T-helper 1 cell treated with Interleukin-12 subunit alpha and Interleukin-12 subunit beta and Interleukin-4 antibody, amounts not matched to agents 30 μg/mL and 1 μg/mL, for 36 hours (primary cell): ENCODE results near the gene CDH11.

Source experiments
- H3K27ac Mint-ChIP-seq: one replicate; pipeline ENCODE4 v1.8.0; 2021; ENCODE audit warnings: mild to moderate bottlenecking, mixed read lengths
- H3K27me3 Mint-ChIP-seq: one replicate; pipeline ENCODE4 v1.8.0; 2021; ENCODE audit warnings: low read depth, mixed read lengths
- H3K36me3 Mint-ChIP-seq: one replicate; pipeline ENCODE4 v1.8.0; 2021; ENCODE audit warnings: low read depth, mixed read lengths
- H3K4me1 Mint-ChIP-seq: one replicate; pipeline ENCODE4 v1.8.0; 2021; ENCODE audit warnings: low read depth, mixed read lengths
- H3K4me3 Mint-ChIP-seq: one replicate; pipeline ENCODE4 v1.8.0; 2021; ENCODE audit warnings: mild to moderate bottlenecking, moderate library complexity, mixed read lengths
- H3K9me3 Mint-ChIP-seq: one replicate; pipeline ENCODE4 v1.8.0; 2021; ENCODE audit warnings: mixed read lengths

CDH11 gene

GRCh38 chr16:65069065-65069464, 52.8 kb downstream of the CDH11 start:
- H3K27ac Mint-ChIP-seq = no peak overlapping the region

GRCh38 chr16:65068151-65068740, 53.6 kb downstream of the CDH11 start:
- Mint-ChIP-seq H3K4me1 (no peaks in the 10 kb centered on the region), H3K9me3 (peaks cover 9% of the 10 kb centered on the region), H3K27me3 (no peaks in the 10 kb centered on the region), H3K4me3 (no peak overlapping the region), H3K27ac (no peak overlapping the region), H3K36me3 (no peaks in the 10 kb centered on the region)

More at GRCh38 chr16:65069065-65069464, 52.8 kb downstream of the CDH11 start:
- H3K9me3 Mint-ChIP-seq = peaks cover 9% of the 10 kb centered on the region
- no peaks in the 10 kb centered on the region for H3K4me1 Mint-ChIP-seq
- no peaks in the 10 kb centered on the region for H3K27me3 Mint-ChIP-seq
- H3K36me3 Mint-ChIP-seq = no peaks in the 10 kb centered on the region
- H3K4me3 Mint-ChIP-seq = no peak overlapping the region

GRCh38 chr16:65066651-65067050, 55.2 kb downstream of the CDH11 start:
- Mint-ChIP-seq H3K36me3 (no peaks in the 10 kb centered on the region), H3K4me3 (no peak overlapping the region), H3K27ac (no peak overlapping the region), H3K27me3 (no peaks in the 10 kb centered on the region), H3K4me1 (no peaks in the 10 kb centered on the region), H3K9me3 (peaks cover 9% of the 10 kb centered on the region)

GRCh38 chr16:65065031-65065430, 56.8 kb downstream of the CDH11 start:
- Mint-ChIP-seq H3K9me3 (peaks cover 4% of the 10 kb centered on the region), H3K4me1 (no peaks in the 10 kb centered on the region), H3K27ac (no peak overlapping the region), H3K4me3 (no peak overlapping the region), H3K27me3 (no peaks in the 10 kb centered on the region), H3K36me3 (no peaks in the 10 kb centered on the region)

- Mint-ChIP-seq H3K36me3 (no peaks in the 10 kb centered on the region), H3K9me3 (peaks cover 4% of the 10 kb centered on the region), H3K27ac (no peak overlapping the region), H3K27me3 (no peaks in the 10 kb centered on the region), H3K4me1 (no peaks in the 10 kb centered on the region), H3K4me3 (no peak overlapping the region)
These were observed 57.7 kb downstream of the CDH11 start for GRCh38 chr16:65064131-65064530.

GRCh38 chr16:65062736-65063583, 58.9 kb downstream of the CDH11 start:
- Mint-ChIP-seq H3K27me3 (no peaks in the 10 kb centered on the region), H3K4me1 (no peaks in the 10 kb centered on the region), H3K36me3 (no peaks in the 10 kb centered on the region), H3K4me3 (no peak overlapping the region), H3K9me3 (peaks cover 4% of the 10 kb centered on the region), H3K27ac (no peak overlapping the region)

GRCh38 chr16:65061935-65062518, 59.8 kb downstream of the CDH11 start:
- H3K27ac Mint-ChIP-seq = no peak overlapping the region
- H3K9me3 Mint-ChIP-seq = peaks cover 1% of the 10 kb centered on the region
- H3K36me3 Mint-ChIP-seq = no peaks in the 10 kb centered on the region
- H3K27me3 Mint-ChIP-seq = no peaks in the 10 kb centered on the region
- H3K4me3 Mint-ChIP-seq = no peak overlapping the region
- H3K4me1 Mint-ChIP-seq = no peaks in the 10 kb centered on the region

GRCh38 chr16:65061263-65061662, 60.6 kb downstream of the CDH11 start:
- H3K27me3 Mint-ChIP-seq = no peaks in the 10 kb centered on the region
- no peak overlapping the region for H3K27ac Mint-ChIP-seq
- no peaks in the 10 kb centered on the region for H3K4me1 Mint-ChIP-seq
- H3K9me3 Mint-ChIP-seq = no peaks in the 10 kb centered on the region
- H3K4me3 Mint-ChIP-seq = no peak overlapping the region
- no peaks in the 10 kb centered on the region for H3K36me3 Mint-ChIP-seq

GRCh38 chr16:65059406-65059980, 62.4 kb downstream of the CDH11 start:
- Mint-ChIP-seq H3K27me3 (no peaks in the 10 kb centered on the region), H3K27ac (no peak overlapping the region), H3K9me3 (no peaks in the 10 kb centered on the region), H3K36me3 (no peaks in the 10 kb centered on the region), H3K4me3 (no peak overlapping the region), H3K4me1 (no peaks in the 10 kb centered on the region)

GRCh38 chr16:65057184-65057583, 64.7 kb downstream of the CDH11 start:
- H3K27ac Mint-ChIP-seq = no peak overlapping the region
- no peak overlapping the region for H3K4me3 Mint-ChIP-seq
- H3K9me3 Mint-ChIP-seq = peaks cover 9% of the 10 kb centered on the region
- H3K36me3 Mint-ChIP-seq = no peaks in the 10 kb centered on the region
- H3K4me1 Mint-ChIP-seq = no peaks in the 10 kb centered on the region
- no peaks in the 10 kb centered on the region for H3K27me3 Mint-ChIP-seq

GRCh38 chr16:65054457-65054856, 67.4 kb downstream of the CDH11 start:
- Mint-ChIP-seq H3K27ac (no peak overlapping the region), H3K9me3 (peaks cover 12% of the 10 kb centered on the region), H3K27me3 (no peaks in the 10 kb centered on the region), H3K4me1 (no peaks in the 10 kb centered on the region), H3K4me3 (no peak overlapping the region), H3K36me3 (no peaks in the 10 kb centered on the region)

GRCh38 chr16:65049679-65050078, 72.2 kb downstream of the CDH11 start:
- Mint-ChIP-seq H3K4me1 (no peaks in the 10 kb centered on the region), H3K4me3 (no peak overlapping the region), H3K9me3 (peaks cover 12% of the 10 kb centered on the region), H3K27me3 (no peaks in the 10 kb centered on the region), H3K27ac (no peak overlapping the region), H3K36me3 (no peaks in the 10 kb centered on the region)

GRCh38 chr16:65045961-65046360, 75.9 kb downstream of the CDH11 start:
- H3K9me3 Mint-ChIP-seq = peaks cover 7% of the 10 kb centered on the region
- no peaks in the 10 kb centered on the region for H3K36me3 Mint-ChIP-seq
- no peaks in the 10 kb centered on the region for H3K27me3 Mint-ChIP-seq
- no peak overlapping the region for H3K27ac Mint-ChIP-seq
- no peaks in the 10 kb centered on the region for H3K4me1 Mint-ChIP-seq
- no peak overlapping the region for H3K4me3 Mint-ChIP-seq

- Mint-ChIP-seq H3K9me3 (peaks cover 9% of the 10 kb centered on the region), H3K27ac (no peak overlapping the region), H3K4me3 (no peak overlapping the region), H3K4me1 (no peaks in the 10 kb centered on the region), H3K27me3 (no peaks in the 10 kb centered on the region), H3K36me3 (no peaks in the 10 kb centered on the region)
These were observed 77.0 kb downstream of the CDH11 start for GRCh38 chr16:65044873-65045272.

- H3K9me3 Mint-ChIP-seq = peaks cover 9% of the 10 kb centered on the region
- H3K27me3 Mint-ChIP-seq = no peaks in the 10 kb centered on the region
- H3K27ac Mint-ChIP-seq = no peak overlapping the region
- H3K4me3 Mint-ChIP-seq = no peak overlapping the region
- H3K36me3 Mint-ChIP-seq = no peaks in the 10 kb centered on the region
- no peaks in the 10 kb centered on the region for H3K4me1 Mint-ChIP-seq
These were observed 77.8 kb downstream of the CDH11 start for GRCh38 chr16:65044026-65044425.
